ENCODE measurements around the gene CNTNAP3B. TPM values are rescaled to one million over a fixed set of nuclear protein-coding genes. Genes with fewer than 3 reads are reported as not detected.
"Not testable (repeated sequence)": the region's sequence is repeated elsewhere in the genome, so short reads cannot be mapped to it uniquely, and the experiment has no call there.

Gene CNTNAP3B
- total RNA-seq, 1 donor from 2014 or later, result 10.4 TPM

- ATAC-seq, result not testable (repeated sequence)
These were observed 154.3 kb downstream of the CNTNAP3B start for GRCh38 chr9:41974906-41975305.

- not testable (repeated sequence) for ATAC-seq
These were observed 176.2 kb downstream of the CNTNAP3B start for GRCh38 chr9:41953007-41953406.

GRCh38 chr9:41941738-41942137 lies 187.5 kb downstream of the CNTNAP3B start:
- not testable (repeated sequence) for ATAC-seq

GRCh38 chr9:41938143-41938542 lies 191.1 kb downstream of the CNTNAP3B start:
- not testable (repeated sequence) for ATAC-seq

- ATAC-seq, result not testable (repeated sequence)
These were observed 193.5 kb downstream of the CNTNAP3B start for GRCh38 chr9:41935727-41936126.

- not testable (repeated sequence) for ATAC-seq
These were observed 200.1 kb downstream of the CNTNAP3B start for GRCh38 chr9:41929172-41929571.

- ATAC-seq, result not testable (repeated sequence)
These were observed 211.9 kb downstream of the CNTNAP3B start for GRCh38 chr9:41917374-41917773.

- ATAC-seq, result peak; percentile 52
These were observed 223.7 kb downstream of the CNTNAP3B start for GRCh38 chr9:41905488-41905887.

- not testable (repeated sequence) for ATAC-seq
These were observed 226.5 kb downstream of the CNTNAP3B start for GRCh38 chr9:41902762-41903161.

- not testable (repeated sequence) for ATAC-seq
These were observed 230.4 kb downstream of the CNTNAP3B start for GRCh38 chr9:41898720-41899343.

GRCh38 chr9:41874557-41874956 lies 254.7 kb downstream of the CNTNAP3B start:
- not testable (repeated sequence) for ATAC-seq

- not testable (repeated sequence) for ATAC-seq
These were observed 273.8 kb downstream of the CNTNAP3B start for GRCh38 chr9:41855422-41855821.

GRCh38 chr9:41851848-41852740 lies 277.1 kb downstream of the CNTNAP3B start:
- peak; percentile 91 for ATAC-seq

GRCh38 chr9:41847829-41848228 lies 281.4 kb downstream of the CNTNAP3B start:
- not testable (repeated sequence) for ATAC-seq

Other genes with a start within 250 kb of the CNTNAP3B start
- not detected for gene SPATA31A6, start 54.2 kb upstream of the CNTNAP3B start, total RNA-seq

All from esophagus mucosa (tissue), 1 donor.